ENCODE data around the gene EFCAB7. TPM values are rescaled to one million over a fixed set of nuclear protein-coding genes. Genes with fewer than 3 reads are reported as not detected.
"Not testable (repeated sequence)": the region's sequence is repeated elsewhere in the genome, so short reads cannot be mapped to it uniquely, and the experiment has no call there.

The EFCAB7 gene
- total and polyA plus RNA-seq, 5 experiments from 2014 or later, result 3.5 to 14.7 (median 5.9) TPM

GRCh38 chr1:63559357-63559756 is 36.0 kb downstream of the EFCAB7 start:
- H3K36me3 Mint-ChIP-seq, result peaks cover 0 to 31% (median 11%) of the 10 kb centered on the region in 3 donors
- ATAC-seq, result no peak
- DNase-seq, result no peak
- no peak overlapping the region for H3K4me3 Mint-ChIP-seq
- no peak overlapping the region for H3K27ac Mint-ChIP-seq
- no peaks in the 10 kb centered on the region for H3K27me3 Mint-ChIP-seq
- peaks cover 0 to 4% (median 0%) of the 10 kb centered on the region in 4 donors for H3K4me1 Mint-ChIP-seq
- H3K9me3 Mint-ChIP-seq, result no peaks in the 10 kb centered on the region
- POLR2A ChIA-PET, result no interaction called here

DNA sequence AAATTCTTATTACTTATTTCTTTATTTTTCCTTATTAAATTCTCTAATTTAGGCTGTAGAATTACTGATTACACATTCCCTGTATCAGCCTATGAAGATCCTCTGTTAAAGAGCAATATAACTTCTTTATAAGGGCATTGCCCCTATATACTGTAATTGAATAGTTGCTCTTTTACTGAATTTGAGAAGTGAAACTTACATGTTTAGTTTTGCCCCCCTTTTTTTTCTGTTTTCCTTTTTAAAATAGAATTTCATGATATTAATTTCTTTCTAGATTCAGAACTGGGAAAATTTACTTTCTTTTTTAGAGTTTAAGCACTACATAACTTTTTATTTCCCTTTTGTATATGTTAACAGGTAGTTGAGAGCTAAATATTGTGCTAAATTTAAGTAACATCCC is 40.4 kb downstream of the EFCAB7 start:
- POLR2A ChIA-PET, result no interaction called here
- H3K9me3 Mint-ChIP-seq, result no peaks in the 10 kb centered on the region
- ATAC-seq (no peak), DNase-seq (no peak)
- H3K27ac Mint-ChIP-seq, result no peak overlapping the region
- H3K4me3 Mint-ChIP-seq, result no peak overlapping the region
- no peaks in the 10 kb centered on the region for H3K27me3 Mint-ChIP-seq
- H3K36me3 Mint-ChIP-seq, result peaks cover 0 to 31% (median 20%) of the 10 kb centered on the region in 3 donors
- H3K4me1 Mint-ChIP-seq, result no peaks in the 10 kb centered on the region

GRCh38 chr1:63569068-63569467 is 45.7 kb downstream of the EFCAB7 start:
- Mint-ChIP-seq H3K4me3 (no peak overlapping the region), H3K36me3 (peaks cover 0 to 14% (median 11%) of the 10 kb centered on the region in 3 donors), H3K27ac (no peak overlapping the region), H3K27me3 (no peaks in the 10 kb centered on the region), H3K4me1 (no peaks in the 10 kb centered on the region), H3K9me3 (no peaks in the 10 kb centered on the region)
- POLR2A ChIA-PET, result no interaction called here
- DNase-seq (no peak), ATAC-seq (no peak)

DNA sequence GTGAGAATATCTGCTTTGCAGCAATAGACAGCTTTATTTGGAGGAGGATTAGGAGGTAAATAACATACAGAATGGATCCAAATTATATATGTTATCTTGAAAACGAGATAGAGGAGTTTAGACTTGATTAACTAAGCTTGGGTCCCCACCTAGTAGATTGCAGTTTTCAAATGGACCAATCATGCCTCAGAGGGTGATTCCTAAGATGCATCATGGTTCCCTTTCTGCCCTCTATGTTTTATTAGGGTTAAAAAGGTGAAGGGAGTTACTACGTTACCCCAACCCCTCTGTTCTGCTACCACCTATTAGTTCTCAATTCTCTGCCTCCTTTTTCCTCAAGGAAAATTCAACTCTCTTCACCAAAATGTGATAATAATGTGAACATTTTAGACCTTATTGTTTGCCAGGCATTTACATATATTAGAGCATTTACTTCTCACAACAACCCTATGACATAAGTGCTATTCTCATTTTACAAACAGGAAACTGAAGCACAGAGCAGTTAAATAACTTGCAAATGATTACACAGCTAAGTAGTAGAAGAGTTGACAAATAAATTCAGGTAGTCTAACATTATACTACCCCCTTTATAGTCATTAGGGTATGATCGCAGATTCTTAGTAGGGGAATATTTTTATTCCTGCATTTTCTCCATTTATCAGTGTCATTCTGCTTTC is 46.5 kb downstream of the EFCAB7 start:
- Mint-ChIP-seq H3K27me3 (no peaks in the 10 kb centered on the region), H3K9me3 (no peaks in the 10 kb centered on the region), H3K36me3 (peaks cover 0 to 9% (median 5%) of the 10 kb centered on the region in 3 donors), H3K27ac (no peak overlapping the region), H3K4me3 (no peak overlapping the region), H3K4me1 (no peaks in the 10 kb centered on the region)
- POLR2A ChIA-PET, result no interaction called here
- no peak for DNase-seq
- ATAC-seq, result no peak

DNA sequence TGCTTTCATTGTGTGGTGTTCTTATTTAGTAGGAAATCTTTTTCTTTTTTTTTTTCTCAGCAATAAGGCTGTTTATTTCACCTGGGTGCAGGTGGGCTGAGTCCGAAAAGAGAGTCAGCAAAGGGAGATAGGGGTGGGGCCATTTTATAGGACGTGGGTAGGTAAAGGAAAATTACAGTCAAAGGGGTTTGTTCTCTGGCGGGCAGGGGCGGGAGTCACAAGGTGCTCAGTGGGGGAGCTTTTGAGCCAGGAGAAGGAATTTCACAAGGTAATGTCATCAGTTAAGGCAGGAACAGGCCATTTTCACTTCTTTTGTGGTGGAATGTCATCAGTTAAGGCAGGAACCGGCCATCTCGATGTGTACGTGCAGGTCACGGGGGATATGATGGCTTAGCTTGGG is 49.4 kb downstream of the EFCAB7 start:
- H3K9me3 Mint-ChIP-seq, H3K36me3 Mint-ChIP-seq, H3K4me1 Mint-ChIP-seq, POLR2A ChIA-PET, ATAC-seq, DNase-seq, H3K27me3 Mint-ChIP-seq, H3K4me3 Mint-ChIP-seq: not testable (repeated sequence)
- peak overlapping the region in 1 of 10 donors; percentile 35 for H3K27ac Mint-ChIP-seq

DNA sequence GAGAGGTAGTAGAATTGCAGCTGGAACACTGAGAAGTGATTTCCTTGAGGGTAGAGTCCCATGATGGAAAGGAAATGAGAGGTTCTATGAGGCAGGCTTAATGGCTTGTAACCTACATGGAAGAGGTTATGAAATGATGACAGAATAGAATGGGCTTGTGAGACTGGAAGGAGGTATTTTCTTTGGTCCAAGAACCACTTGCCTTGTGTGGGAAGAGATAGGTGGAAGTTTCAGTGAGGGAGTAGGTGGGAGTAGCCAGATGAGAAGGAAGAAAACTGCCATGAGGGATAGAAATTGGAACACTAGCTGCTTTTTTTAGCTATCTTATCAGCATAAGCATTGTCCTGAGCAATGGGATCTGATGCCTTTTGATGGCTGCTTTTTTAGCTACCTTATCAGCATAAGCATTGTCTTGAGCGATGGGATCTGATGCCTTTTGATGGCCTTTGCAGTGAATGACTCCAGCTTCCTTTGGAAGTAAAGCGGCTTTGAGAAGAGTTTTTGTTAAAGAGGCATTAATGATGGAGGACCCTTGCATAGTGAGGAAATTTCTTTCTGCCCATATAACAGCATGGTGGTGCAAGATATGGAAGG is 51.0 kb downstream of the EFCAB7 start:
- H3K4me3 Mint-ChIP-seq, DNase-seq, H3K27ac Mint-ChIP-seq, ATAC-seq, H3K9me3 Mint-ChIP-seq, POLR2A ChIA-PET, H3K4me1 Mint-ChIP-seq, H3K27me3 Mint-ChIP-seq, H3K36me3 Mint-ChIP-seq: not testable (repeated sequence)

- H3K4me1 Mint-ChIP-seq, result no peaks in the 10 kb centered on the region
- peak in 3 of 10 donors; percentile 32 to 46 (median 34) for DNase-seq
- H3K27ac Mint-ChIP-seq, result no peak overlapping the region
- no peak overlapping the region for H3K4me3 Mint-ChIP-seq
- H3K36me3 Mint-ChIP-seq, result peaks cover 0 to 5% (median 2%) of the 10 kb centered on the region in 3 donors
- H3K27me3 Mint-ChIP-seq, result no peaks in the 10 kb centered on the region
- peak in 1 of 2 donors; percentile 46 for ATAC-seq
- H3K9me3 Mint-ChIP-seq, result peaks cover 0 to 6% (median 0%) of the 10 kb centered on the region in 9 donors
- POLR2A ChIA-PET, result interaction anchor here (1.7 kb wide), 1 partner anchor 18 kb away, joined by 7 read pairs; the partner anchor contains the start of gene PGM1
These were observed 52.1 kb downstream of the EFCAB7 start for GRCh38 chr1:63575340-63575826.

- POLR2A ChIA-PET, H3K27me3 Mint-ChIP-seq, H3K4me1 Mint-ChIP-seq, H3K4me3 Mint-ChIP-seq, H3K9me3 Mint-ChIP-seq, DNase-seq, ATAC-seq, H3K27ac Mint-ChIP-seq: not testable (repeated sequence)
- peaks cover 5 to 14% (median 6%) of the 10 kb centered on the region in 3 donors for H3K36me3 Mint-ChIP-seq
These were observed 63.0 kb downstream of the EFCAB7 start for GRCh38 chr1:63586326-63586725.

DNA sequence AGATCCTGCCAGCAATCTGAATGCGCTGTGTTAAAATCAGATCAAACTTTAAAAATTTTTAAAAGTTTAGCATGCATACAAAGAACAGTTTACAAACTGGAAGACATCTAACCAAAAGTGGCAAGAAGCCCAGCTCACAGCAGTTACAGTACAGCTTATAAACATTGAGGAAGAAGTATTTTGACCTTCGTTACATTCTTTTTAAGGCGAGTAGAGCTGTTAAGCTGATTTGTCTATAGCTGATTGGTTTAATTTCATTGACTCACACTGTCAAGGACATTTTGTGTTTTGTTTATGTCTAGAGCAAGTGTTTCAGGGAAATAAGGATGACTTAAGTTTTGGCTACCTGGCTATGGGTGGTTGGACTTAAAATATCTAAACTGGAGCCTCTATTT is 66.8 kb downstream of the EFCAB7 start:
- DNase-seq, result no peak
- no peaks in the 10 kb centered on the region for H3K9me3 Mint-ChIP-seq
- POLR2A ChIA-PET, result no interaction called here

GRCh38 chr1:63592536-63593302 is 69.4 kb downstream of the EFCAB7 start:
- POLR2A ChIA-PET, result interaction anchor here (0.6 to 1.8 kb wide), 6 partner anchors 9 to 224 kb away, joined by 3 to 7 read pairs (median 3); no protein-coding TSS in a partner anchor
- Mint-ChIP-seq H3K27ac (peak overlapping the region; percentile 44 to 99 (median 94)), H3K27me3 (no peaks in the 10 kb centered on the region), H3K36me3 (peaks cover 0 to 3% (median 0%) of the 10 kb centered on the region in 3 donors), H3K9me3 (no peaks in the 10 kb centered on the region), H3K4me3 (peak overlapping the region; percentile 89 to 99 (median 98)), H3K4me1 (peaks cover 13 to 34% (median 29%) of the 10 kb centered on the region in 4 donors)
- no peak for DNase-seq
- ATAC-seq, result no peak

More for the DNA sequence above, 66.8 kb downstream of the EFCAB7 start:
- no peak overlapping the region for H3K27ac Mint-ChIP-seq
- H3K27me3 Mint-ChIP-seq, result no peaks in the 10 kb centered on the region
- H3K4me1 Mint-ChIP-seq, result peaks cover 4 to 21% (median 18%) of the 10 kb centered on the region in 4 donors
- no peak overlapping the region for H3K4me3 Mint-ChIP-seq
- no peak for ATAC-seq
- H3K36me3 Mint-ChIP-seq, result peaks cover 0 to 2% (median 0%) of the 10 kb centered on the region in 3 donors

DNA sequence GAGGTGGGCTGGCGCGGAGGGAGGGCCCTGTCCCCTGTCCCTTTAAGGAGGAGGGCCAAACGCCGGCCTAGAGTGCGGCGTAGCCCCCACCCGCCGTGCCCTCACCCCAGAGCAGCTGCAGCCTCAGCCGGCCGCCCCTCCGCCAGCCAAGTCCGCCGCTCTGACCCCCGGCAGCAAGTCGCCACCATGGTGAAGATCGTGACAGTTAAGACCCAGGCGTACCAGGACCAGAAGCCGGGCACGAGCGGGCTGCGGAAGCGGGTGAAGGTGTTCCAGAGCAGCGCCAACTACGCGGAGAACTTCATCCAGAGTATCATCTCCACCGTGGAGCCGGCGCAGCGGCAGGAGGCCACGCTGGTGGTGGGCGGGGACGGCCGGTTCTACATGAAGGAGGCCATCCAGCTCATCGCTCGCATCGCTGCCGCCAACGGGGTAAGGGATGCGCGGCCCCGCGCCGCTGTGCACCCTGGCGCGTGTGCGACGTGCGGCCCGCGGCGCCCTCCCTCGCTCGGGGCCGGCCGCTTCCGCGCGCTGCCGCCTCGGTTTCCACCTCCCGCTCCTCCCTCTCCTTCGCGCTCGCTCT is 70.1 kb downstream of the EFCAB7 start, which contains the start of gene PGM1:
Gene PGM1 (plus strand): TSS at position 109 of the 583 bp plus-strand sequence. CDS start 78 bp downstream, at position 187.
- H3K4me1 Mint-ChIP-seq, result peaks cover 13 to 34% (median 29%) of the 10 kb centered on the region in 4 donors
- H3K27me3 Mint-ChIP-seq, result no peaks in the 10 kb centered on the region
- H3K4me3 Mint-ChIP-seq, result peak within 1 kb of the TSS; percentile 94 to 99 (median 98)
- ATAC-seq, result peak; percentile 82 to 84
- POLR2A ChIA-PET, result interaction anchor here (0.6 to 1.8 kb wide), 7 partner anchors 8 to 1827 kb away, joined by 3 to 7 read pairs (median 3); partner anchors contain the start of genes LEPR and LEPROT
- H3K9me3 Mint-ChIP-seq, result no peaks in the 10 kb centered on the region
- H3K36me3 Mint-ChIP-seq, result peaks cover 0 to 3% (median 0%) of the 10 kb centered on the region in 3 donors
- peak in 9 of 10 donors; percentile 65 to 86 (median 73) for DNase-seq
- peak within 1 kb of the TSS; percentile 90 to 99 (median 98) for H3K27ac Mint-ChIP-seq
